Brain microvascular endothelial cell (primary cell): ENCODE data around the gene ADGRG2.

Source experiments
- DNase-seq: peaks from one replicate; pipeline ENCODE4 v3.0.0-alpha.2; 2020
- H3K27ac ChIP-seq: fragments of 250-450 bp; sonication (Bioruptor Pico); 2 replicates; pipeline ENCODE4 v1.5.1; 2020; ENCODE audit warnings: mild to moderate bottlenecking, moderate library complexity
- H3K27me3 ChIP-seq: fragments of 250-450 bp; sonication (Bioruptor Pico); replicated peaks from 2 replicates; pipeline ENCODE4 v1.5.1; 2020; ENCODE audit warnings: mild to moderate bottlenecking
- H3K36me3 ChIP-seq: fragments of 250-450 bp; sonication (Bioruptor Pico); replicated peaks from 2 replicates; pipeline ENCODE4 v1.5.1; 2020; ENCODE audit warnings: mild to moderate bottlenecking
- H3K4me3 ChIP-seq: 2 replicates; pipeline ENCODE4 v1.5.1; 2011; ENCODE audit warnings: low read depth, mild to moderate bottlenecking, control low read depth, low read length, moderate library complexity
- in situ Hi-C: cut with HindIII; loops from 2 replicates; pipeline ENCODE4 v1.10.0; 2017; ENCODE audit warnings: low sequenced_read_pairs, low pct_ligation_motif_present
- TF ChIP-seq, protein P1 (sequence below): IDR thresholded peaks from 2 replicates; pipeline ENCODE4 v1.5.1; 2011; ENCODE audit warnings: low read depth, mild to moderate bottlenecking, moderate library complexity, low read length, control low read depth, inconsistent platforms; ENCODE audit errors: missing control alignments

ADGRG2 gene

GRCh38 chrX:19096586-19096985 is 25.7 kb downstream of the ADGRG2 start:
- TF ChIP-seq, protein P1, sequence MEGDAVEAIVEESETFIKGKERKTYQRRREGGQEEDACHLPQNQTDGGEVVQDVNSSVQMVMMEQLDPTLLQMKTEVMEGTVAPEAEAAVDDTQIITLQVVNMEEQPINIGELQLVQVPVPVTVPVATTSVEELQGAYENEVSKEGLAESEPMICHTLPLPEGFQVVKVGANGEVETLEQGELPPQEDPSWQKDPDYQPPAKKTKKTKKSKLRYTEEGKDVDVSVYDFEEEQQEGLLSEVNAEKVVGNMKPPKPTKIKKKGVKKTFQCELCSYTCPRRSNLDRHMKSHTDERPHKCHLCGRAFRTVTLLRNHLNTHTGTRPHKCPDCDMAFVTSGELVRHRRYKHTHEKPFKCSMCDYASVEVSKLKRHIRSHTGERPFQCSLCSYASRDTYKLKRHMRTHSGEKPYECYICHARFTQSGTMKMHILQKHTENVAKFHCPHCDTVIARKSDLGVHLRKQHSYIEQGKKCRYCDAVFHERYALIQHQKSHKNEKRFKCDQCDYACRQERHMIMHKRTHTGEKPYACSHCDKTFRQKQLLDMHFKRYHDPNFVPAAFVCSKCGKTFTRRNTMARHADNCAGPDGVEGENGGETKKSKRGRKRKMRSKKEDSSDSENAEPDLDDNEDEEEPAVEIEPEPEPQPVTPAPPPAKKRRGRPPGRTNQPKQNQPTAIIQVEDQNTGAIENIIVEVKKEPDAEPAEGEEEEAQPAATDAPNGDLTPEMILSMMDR, result no peak
- no peak for DNase-seq
- no peak overlapping the region for H3K4me3 ChIP-seq
- H3K36me3 ChIP-seq, result no peaks in the 10 kb centered on the region
- H3K27ac ChIP-seq, result no peak overlapping the region
- in situ Hi-C loops, result no loop called here
- no peaks in the 10 kb centered on the region for H3K27me3 ChIP-seq

GRCh38 chrX:19094654-19095053 is 27.6 kb downstream of the ADGRG2 start:
- TF ChIP-seq, protein P1, result no peak
- no peak overlapping the region for H3K27ac ChIP-seq
- no peaks in the 10 kb centered on the region for H3K36me3 ChIP-seq
- in situ Hi-C loops, result no loop called here
- no peak for DNase-seq
- H3K4me3 ChIP-seq, result no peak overlapping the region
- no peaks in the 10 kb centered on the region for H3K27me3 ChIP-seq

DNA sequence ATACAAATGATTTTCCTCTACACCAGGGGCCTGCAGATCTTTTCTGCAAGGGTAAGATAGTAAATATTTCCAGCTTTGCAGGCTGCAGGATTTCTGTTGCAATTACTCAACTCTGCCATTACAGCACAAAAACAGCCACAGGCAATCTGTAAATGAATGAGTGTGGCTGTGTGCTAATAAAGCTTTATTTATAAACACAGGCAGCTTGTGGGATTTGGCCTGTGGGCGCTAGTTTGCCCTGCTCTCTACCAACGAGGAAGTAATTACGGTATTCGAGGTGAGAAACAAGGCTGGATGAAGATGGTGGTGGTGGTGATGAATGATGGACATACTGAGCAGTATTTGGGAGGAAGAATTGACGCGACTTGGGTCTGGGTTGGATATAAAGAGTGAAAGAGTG is 30.7 kb downstream of the ADGRG2 start:
- Histone ChIP-seq H3K27me3 (no peaks in the 10 kb centered on the region), H3K27ac (no peak overlapping the region), H3K36me3 (no peaks in the 10 kb centered on the region), H3K4me3 (no peak overlapping the region)
- TF ChIP-seq, protein P1, result no peak
- in situ Hi-C loops, result no loop called here
- no peak for DNase-seq

GRCh38 chrX:19089555-19090040 is 32.7 kb downstream of the ADGRG2 start:
- no peak for DNase-seq
- Histone ChIP-seq H3K27me3 (no peaks in the 10 kb centered on the region), H3K27ac (no peak overlapping the region), H3K4me3 (no peak overlapping the region), H3K36me3 (no peaks in the 10 kb centered on the region)
- TF ChIP-seq, protein P1, result no peak
- in situ Hi-C loops, result no loop called here

DNA sequence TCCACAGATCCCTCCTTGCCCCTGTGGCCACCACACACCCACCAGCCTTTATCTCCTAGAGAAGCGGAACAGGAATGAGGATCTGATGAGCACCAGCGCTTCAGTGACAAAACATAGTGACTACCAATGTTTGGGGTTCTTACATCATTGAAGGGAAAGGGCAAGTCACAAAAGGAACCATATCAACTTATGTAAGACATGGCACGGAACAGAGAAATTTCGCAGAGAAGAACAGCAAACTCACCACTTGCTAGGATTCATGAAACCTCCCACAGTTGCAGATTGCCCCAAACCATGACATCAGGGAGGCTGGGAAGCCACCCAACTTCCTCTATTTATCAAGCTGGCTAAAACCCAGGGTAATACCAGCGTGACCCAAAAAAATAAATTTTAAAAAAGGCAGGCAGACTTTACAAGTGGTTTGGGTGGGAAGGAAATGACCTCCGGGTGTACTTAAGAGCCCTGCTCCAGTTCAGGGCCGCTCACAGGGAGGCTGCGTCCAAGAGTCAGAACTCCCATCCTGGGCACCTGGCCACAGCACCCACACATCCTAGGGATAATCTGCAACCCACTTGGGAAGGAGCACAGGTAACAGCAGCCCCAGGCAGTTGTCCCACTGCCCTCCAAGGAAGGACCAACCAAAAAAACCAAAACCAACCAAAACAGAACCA is 36.0 kb downstream of the ADGRG2 start:
- TF ChIP-seq, protein P1, result no peak
- no peak overlapping the region for H3K27ac ChIP-seq
- DNase-seq, result no peak
- no peaks in the 10 kb centered on the region for H3K27me3 ChIP-seq
- H3K4me3 ChIP-seq, result no peak overlapping the region
- in situ Hi-C loops, result no loop called here
- no peaks in the 10 kb centered on the region for H3K36me3 ChIP-seq

GRCh38 chrX:19085666-19086065 is 36.6 kb downstream of the ADGRG2 start:
- in situ Hi-C loops, result no loop called here
- no peak for DNase-seq

More at GRCh38 chrX:19085666-19086065, 36.6 kb downstream of the ADGRG2 start:
- Histone ChIP-seq H3K36me3 (no peaks in the 10 kb centered on the region), H3K27me3 (no peaks in the 10 kb centered on the region), H3K27ac (no peak overlapping the region), H3K4me3 (no peak overlapping the region)
- TF ChIP-seq, protein P1, result no peak
